Spinal cord (tissue), 10 donors: Measurements from ENCODE around the gene IL1RAPL2. TPM values are rescaled to one million over a fixed set of nuclear protein-coding genes. Genes with fewer than 3 reads are reported as not detected.
"Not testable (repeated sequence)": the region's sequence is repeated elsewhere in the genome, so short reads cannot be mapped to it uniquely, and the experiment has no call there.

Experiments used
- DNase-seq, 6 donors: peaks; one replicate each; pipeline versions ENCODE4 v3.0.0 to v3.0.0-alpha.2; 2013 to 2015; ENCODE audit warnings: low spot score in 6 of 6, low read depth in 4 of 6
- H3K27ac ChIP-seq: one replicate; pipeline ENCODE4 v1.5.1; 2013; ENCODE audit warnings: low read depth, low read length, control low read depth
- H3K27me3 ChIP-seq: one replicate; pipeline ENCODE4 v1.6.1; 2013; ENCODE audit warnings: low read length; ENCODE audit not compliant: control insufficient read depth, insufficient read depth
- H3K36me3 ChIP-seq: one replicate; pipeline ENCODE4 v1.6.1; 2013; ENCODE audit warnings: low read length; ENCODE audit not compliant: control insufficient read depth, insufficient read depth
- H3K4me1 ChIP-seq: one replicate; pipeline ENCODE4 v1.6.1; 2013; ENCODE audit warnings: low read length; ENCODE audit not compliant: control insufficient read depth, insufficient read depth
- H3K4me3 ChIP-seq: one replicate; pipeline ENCODE4 v1.5.1; 2013; ENCODE audit warnings: low read depth, low read length, control low read depth
- H3K9me3 ChIP-seq: one replicate; pipeline ENCODE4 v1.6.1; 2013; ENCODE audit warnings: low read length; ENCODE audit not compliant: control insufficient read depth, insufficient read depth
- WGBS: methylation state at CpG from one replicate; pipeline ENCODE4 v1.1.5; 2013; ENCODE audit warnings: missing lambda C conversion rate; ENCODE audit not compliant: insufficient coverage; 5-methylcytosine and 5-hydroxymethylcytosine counted together
- polyA plus RNA-seq, 2 donors: library from polyadenylated mRNA; unstranded; fragments of 120-200 nt; gene quantifications; one replicate each; pipeline ENCODE4 v1.2.1, GENCODE V29; 2013; ENCODE audit not compliant: insufficient read length in 2 of 2
- total RNA-seq, 2 donors: library from RNA; depleted of rRNA in 1 of 2; stranded (reverse); fragments of 120-200 nt in 1 of 2; fragments of >200 nt in 1 of 2; gene quantifications; one replicate each; pipeline versions ENCODE4 v1.2.3 to v1.2.4, GENCODE V29; 2013 to 2014
- donor health status: healthy.

IL1RAPL2 gene
- total and polyA plus RNA-seq, 4 donors = 0.90 to 3.0 (median 1.3) TPM

DNA sequence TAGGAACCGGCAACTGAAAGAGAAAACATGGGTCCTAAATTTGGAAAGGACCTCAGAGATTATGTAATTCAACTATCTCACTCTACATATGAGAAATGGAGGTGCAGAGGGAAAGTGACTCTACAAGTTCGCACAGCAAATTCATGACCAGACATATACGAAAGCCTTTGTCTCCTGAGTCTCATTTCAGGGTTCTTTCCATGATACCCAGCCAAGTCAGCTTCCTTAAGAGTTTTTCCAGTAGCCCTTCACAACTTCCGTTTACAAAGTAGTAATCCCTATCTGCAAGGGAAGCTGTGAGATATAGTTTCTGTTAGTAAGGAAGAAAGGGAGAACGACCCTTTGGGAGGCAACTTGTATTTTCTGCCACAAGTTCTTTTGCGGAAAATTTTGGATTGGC is 543.9 kb downstream of the IL1RAPL2 start:
- Histone ChIP-seq H3K36me3 (no peaks in the 10 kb centered on the region), H3K4me3 (no peak overlapping the region), H3K9me3 (no peaks in the 10 kb centered on the region), H3K27me3 (peaks cover 2% of the 10 kb centered on the region), H3K27ac (no peak overlapping the region), H3K4me1 (no peaks in the 10 kb centered on the region)
- 82% methylated on average over 3 of the region's 6 CpGs for WGBS
- DNase-seq = no peak

GRCh38 chrX:105114554-105115130 is 548.6 kb downstream of the IL1RAPL2 start:
- Histone ChIP-seq H3K36me3 (no peaks in the 10 kb centered on the region), H3K27me3 (peaks cover 2% of the 10 kb centered on the region), H3K4me3 (no peak overlapping the region), H3K9me3 (no peaks in the 10 kb centered on the region), H3K4me1 (no peaks in the 10 kb centered on the region), H3K27ac (no peak overlapping the region)
- no peak for DNase-seq
- WGBS = no CpG with 5 or more reads among the region's 3 CpGs

DNA sequence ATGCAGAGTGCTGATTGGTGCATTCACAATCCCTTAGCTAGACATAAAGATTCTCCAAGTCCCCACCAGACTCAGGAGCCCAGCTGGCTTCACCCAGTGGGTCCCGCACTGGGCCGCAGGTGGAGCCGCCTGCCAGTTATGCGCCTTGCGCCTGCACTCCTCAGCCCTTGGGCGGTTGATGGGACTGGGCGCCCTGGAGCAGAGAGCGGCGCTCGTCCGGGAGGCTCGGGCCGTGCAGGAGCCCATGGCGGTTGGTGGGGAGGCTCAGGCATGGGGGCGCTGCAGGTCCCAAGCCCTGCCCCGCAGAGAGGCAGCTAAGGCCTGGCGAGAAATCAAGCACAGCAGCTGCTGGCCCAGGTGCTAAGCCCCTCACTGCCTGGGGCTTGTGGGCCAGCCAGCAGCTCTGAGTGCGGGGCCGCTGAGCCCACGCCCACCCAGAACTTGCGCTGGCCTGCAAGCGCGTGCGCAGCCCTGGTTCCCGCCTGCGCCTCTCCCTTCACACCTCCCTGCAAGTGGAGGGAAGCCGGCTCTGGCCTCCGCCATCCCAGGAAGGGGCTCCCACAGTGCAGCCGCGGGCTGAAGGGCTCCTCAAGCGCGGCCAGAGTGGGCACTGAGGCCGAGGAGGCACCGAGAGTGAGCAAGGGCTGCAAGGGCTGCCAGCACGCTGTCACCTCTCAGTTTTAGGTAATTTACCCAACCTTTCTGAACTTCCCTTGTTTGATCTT is 549.8 kb downstream of the IL1RAPL2 start:
- not testable (repeated sequence) for H3K36me3 ChIP-seq, H3K4me3 ChIP-seq, H3K9me3 ChIP-seq, DNase-seq, H3K27ac ChIP-seq, H3K27me3 ChIP-seq, H3K4me1 ChIP-seq
- 90% methylated on average over 34 of the region's 35 CpGs for WGBS

- H3K36me3 ChIP-seq = no peaks in the 10 kb centered on the region
- no peak overlapping the region for H3K4me3 ChIP-seq
- H3K4me1 ChIP-seq = no peaks in the 10 kb centered on the region
- no peaks in the 10 kb centered on the region for H3K9me3 ChIP-seq
- no peak for DNase-seq
- H3K27me3 ChIP-seq = peaks cover 2% of the 10 kb centered on the region
- WGBS = no CpG with 5 or more reads among the region's 1 CpG
- no peak overlapping the region for H3K27ac ChIP-seq
Observed at GRCh38 chrX:105116486-105116885, 550.5 kb downstream of the IL1RAPL2 start.

DNA sequence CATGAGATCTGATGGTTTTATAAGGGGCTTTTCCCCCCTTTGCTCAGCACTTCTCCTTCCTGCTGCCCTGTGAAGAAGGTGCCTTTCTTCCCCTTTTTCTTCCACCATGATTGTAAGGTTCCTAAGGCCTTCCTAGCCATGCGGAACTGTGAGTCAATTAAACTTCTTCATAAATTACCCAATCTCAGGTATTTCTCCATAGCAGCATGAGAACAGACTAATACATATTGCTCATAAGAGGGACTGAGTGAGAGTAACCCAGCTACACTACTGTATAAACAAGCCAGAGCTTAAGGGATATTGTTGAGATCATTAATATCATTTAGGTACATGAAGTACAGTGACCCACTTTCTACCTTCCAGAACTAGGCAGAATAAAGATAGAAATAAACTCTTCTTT is 551.6 kb downstream of the IL1RAPL2 start:
- H3K27ac ChIP-seq = no peak overlapping the region
- no CpG with 5 or more reads among the region's 1 CpG for WGBS
- no peaks in the 10 kb centered on the region for H3K9me3 ChIP-seq
- no peaks in the 10 kb centered on the region for H3K4me1 ChIP-seq
- H3K27me3 ChIP-seq = peaks cover 2% of the 10 kb centered on the region
- no peak for DNase-seq
- H3K36me3 ChIP-seq = no peaks in the 10 kb centered on the region
- no peak overlapping the region for H3K4me3 ChIP-seq

DNA sequence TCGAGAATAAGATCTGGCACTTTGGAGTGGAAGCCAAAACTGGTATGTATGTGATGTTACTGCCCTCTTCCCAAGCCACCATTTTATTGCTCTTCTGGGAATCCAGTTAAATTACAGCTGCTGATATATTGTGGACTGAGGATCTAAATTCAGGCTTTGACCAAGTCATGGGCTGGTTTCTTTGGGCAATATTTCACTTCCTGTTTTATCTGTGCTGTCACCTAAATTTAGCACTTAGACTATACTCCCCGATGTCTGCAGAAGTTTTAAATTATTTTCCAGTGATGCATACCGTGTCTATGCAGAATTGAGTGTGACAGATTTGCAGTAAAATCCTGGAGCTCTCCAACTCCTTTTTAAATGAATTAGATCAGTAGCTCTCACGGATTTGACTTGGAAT is 554.5 kb downstream of the IL1RAPL2 start:
- peak in 1 of 6 donors; percentile 23 for DNase-seq
- H3K4me1 ChIP-seq = no peaks in the 10 kb centered on the region
- H3K27ac ChIP-seq = no peak overlapping the region
- peaks cover 3% of the 10 kb centered on the region for H3K27me3 ChIP-seq
- H3K9me3 ChIP-seq = no peaks in the 10 kb centered on the region
- 40% methylated on average over 1 of the region's 4 CpGs for whole genome bisulfite sequencing
- H3K4me3 ChIP-seq = no peak overlapping the region
- H3K36me3 ChIP-seq = no peaks in the 10 kb centered on the region

DNA sequence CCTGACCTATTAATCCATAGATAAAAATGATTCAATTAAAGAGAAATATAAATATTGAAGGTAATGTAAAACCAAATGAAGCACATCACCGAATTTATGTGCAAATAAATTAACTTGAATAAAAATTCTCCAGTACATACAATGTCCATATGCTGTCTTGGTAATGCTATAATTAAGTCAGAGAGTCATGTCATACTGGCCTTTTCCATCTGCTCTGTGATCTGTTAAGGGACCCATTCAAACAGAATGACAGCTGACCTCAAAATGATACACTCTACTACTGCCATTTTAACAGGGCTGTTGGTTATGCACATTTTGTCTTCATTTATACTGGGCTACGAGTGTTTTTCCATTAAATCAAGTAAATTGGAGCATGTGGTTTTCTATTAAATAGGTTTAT is 555.2 kb downstream of the IL1RAPL2 start:
- H3K4me3 ChIP-seq = no peak overlapping the region
- no peaks in the 10 kb centered on the region for H3K4me1 ChIP-seq
- no peaks in the 10 kb centered on the region for H3K9me3 ChIP-seq
- no CpG with 5 or more reads among the region's 2 CpGs for WGBS
- no peak overlapping the region for H3K27ac ChIP-seq
- DNase-seq = peak in 1 of 6 donors; percentile 16
- no peaks in the 10 kb centered on the region for H3K36me3 ChIP-seq
- H3K27me3 ChIP-seq = peaks cover 3% of the 10 kb centered on the region

GRCh38 chrX:105126201-105126600 is 560.2 kb downstream of the IL1RAPL2 start:
- Histone ChIP-seq H3K36me3 (no peaks in the 10 kb centered on the region), H3K4me1 (no peaks in the 10 kb centered on the region), H3K9me3 (no peaks in the 10 kb centered on the region), H3K27ac (no peak overlapping the region), H3K27me3 (peaks cover 3% of the 10 kb centered on the region), H3K4me3 (no peak overlapping the region)
- no peak for DNase-seq

DNA sequence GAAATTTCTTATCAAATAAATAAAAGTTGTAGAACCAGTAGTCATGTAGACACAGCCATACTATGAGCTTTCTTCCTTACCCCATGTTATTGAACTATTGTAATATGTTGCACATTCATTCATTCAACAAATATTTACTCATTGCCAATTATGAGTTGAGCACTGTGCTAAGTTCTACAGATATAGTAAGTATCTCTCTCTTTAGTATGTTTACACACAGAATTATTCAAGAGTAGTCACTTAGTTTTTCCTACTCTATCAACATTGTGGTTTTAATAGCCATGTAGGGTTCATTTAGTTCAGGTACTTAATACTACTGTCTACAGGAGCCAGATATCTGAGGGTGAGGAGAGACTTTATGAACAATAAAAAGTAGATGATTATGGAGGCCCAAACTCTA is 568.3 kb downstream of the IL1RAPL2 start:
- H3K9me3 ChIP-seq = no peaks in the 10 kb centered on the region
- no peaks in the 10 kb centered on the region for H3K36me3 ChIP-seq
- no peak overlapping the region for H3K4me3 ChIP-seq
- H3K4me1 ChIP-seq = no peaks in the 10 kb centered on the region
- no peak overlapping the region for H3K27ac ChIP-seq
- peaks cover 2% of the 10 kb centered on the region for H3K27me3 ChIP-seq
- DNase-seq = no peak

GRCh38 chrX:105136786-105137185 is 570.8 kb downstream of the IL1RAPL2 start:
- no peaks in the 10 kb centered on the region for H3K4me1 ChIP-seq
- no peak overlapping the region for H3K27ac ChIP-seq
- H3K27me3 ChIP-seq = peaks cover 2% of the 10 kb centered on the region
- no peak overlapping the region for H3K4me3 ChIP-seq
- no peaks in the 10 kb centered on the region for H3K36me3 ChIP-seq
- H3K9me3 ChIP-seq = no peaks in the 10 kb centered on the region
- no peak for DNase-seq
